Stimulated activated CD8-positive, alpha-beta memory T cell treated with anti-CD3 and anti-CD28 coated beads, Interleukin-4, amount 100 ng/mL, for 4 hours (primary cell): ENCODE results near the gene TCEAL2.
"Not testable (repeated sequence)": the region's sequence is repeated elsewhere in the genome, so short reads cannot be mapped to it uniquely, and the experiment has no call there.

ENCODE experiments used
- DNase-seq, 2 donors: peaks; one replicate each; pipeline ENCODE4 v3.0.0-alpha.2; 2020; ENCODE audit warnings: low read depth in 2 of 2, low spot score in 1 of 2

Gene TCEAL2

GRCh38 chrX:102125436-102125835 lies at the start of gene TCEAL2:
Gene TCEAL2, plus strand, starts transcription at chrX:102125679. Its CDS starts 1,152 bp downstream, at chrX:102126831.
- DNase-seq: not testable (repeated sequence)

DNA sequence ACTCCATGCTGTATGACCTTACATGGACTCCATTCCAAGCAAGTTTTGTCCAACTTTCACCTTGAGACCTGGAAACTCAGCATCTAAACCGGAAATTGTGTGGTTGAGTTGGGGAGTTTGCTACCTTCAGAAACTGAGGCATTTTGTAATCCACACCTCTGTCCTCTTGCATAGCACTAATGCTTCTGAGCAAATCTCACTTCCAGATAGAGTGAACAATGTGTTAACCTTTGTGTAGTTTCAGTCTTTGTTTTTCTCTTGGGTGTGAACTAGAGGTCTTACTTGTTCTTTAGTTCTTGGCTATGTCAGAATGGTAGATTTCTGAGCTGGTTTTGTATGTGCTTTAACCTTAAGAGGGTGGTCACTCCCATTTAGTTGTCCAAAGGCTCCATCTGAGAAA lies 48.1 kb upstream of the TCEAL2 start:
- no peak for DNase-seq

DNA sequence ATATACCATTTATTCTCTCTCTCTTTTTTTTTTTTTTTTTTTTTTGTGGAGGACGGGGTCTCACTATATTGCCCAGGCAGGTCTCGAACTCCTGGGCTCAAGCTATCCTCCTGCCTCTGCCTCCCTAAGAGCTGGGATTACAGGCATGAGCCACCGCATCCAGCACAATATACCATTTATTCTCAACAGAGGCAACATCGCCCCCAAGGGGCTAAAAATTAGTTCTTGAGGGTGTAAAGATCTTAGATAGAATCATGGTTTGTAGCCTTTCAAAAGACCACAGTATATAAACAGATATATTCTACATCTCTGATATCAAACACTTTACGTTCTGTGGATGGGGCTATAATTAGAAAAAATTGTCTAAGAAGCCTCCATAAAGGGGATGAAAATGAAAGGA lies 39.8 kb upstream of the TCEAL2 start:
- no peak for DNase-seq

GRCh38 chrX:102113367-102113766 lies 12.1 kb upstream of the TCEAL2 start:
- no peak for DNase-seq

DNA sequence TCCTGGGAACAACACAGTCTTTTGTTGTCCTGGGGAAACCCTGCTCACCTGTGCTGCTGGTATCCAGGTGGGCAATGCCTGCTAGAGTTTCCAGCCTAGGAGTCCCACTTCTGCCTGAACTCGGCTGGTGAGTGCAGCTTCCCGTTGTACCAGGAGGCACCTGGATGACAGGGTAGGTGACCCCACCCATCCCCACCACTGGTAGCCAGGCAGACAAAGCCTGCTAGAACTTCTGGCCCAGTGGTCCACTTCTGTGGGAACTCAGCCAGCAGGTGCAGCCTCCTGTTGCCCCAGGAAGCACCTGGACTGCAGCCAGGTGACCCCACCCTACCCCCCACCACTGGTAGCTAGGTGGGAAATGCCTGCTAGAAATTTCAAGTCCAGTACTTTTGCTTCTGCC lies 9.7 kb upstream of the TCEAL2 start:
- DNase-seq: no peak

GRCh38 chrX:102125014-102125413 lies 465 bp upstream of the TCEAL2 start:
- not testable (repeated sequence) for DNase-seq

- DNase-seq: not testable (repeated sequence)
These were observed 770 bp downstream of the TCEAL2 start for GRCh38 chrX:102126080-102126818.

GRCh38 chrX:102126863-102127262 lies 1.4 kb downstream of the TCEAL2 start:
- DNase-seq: no peak

DNA sequence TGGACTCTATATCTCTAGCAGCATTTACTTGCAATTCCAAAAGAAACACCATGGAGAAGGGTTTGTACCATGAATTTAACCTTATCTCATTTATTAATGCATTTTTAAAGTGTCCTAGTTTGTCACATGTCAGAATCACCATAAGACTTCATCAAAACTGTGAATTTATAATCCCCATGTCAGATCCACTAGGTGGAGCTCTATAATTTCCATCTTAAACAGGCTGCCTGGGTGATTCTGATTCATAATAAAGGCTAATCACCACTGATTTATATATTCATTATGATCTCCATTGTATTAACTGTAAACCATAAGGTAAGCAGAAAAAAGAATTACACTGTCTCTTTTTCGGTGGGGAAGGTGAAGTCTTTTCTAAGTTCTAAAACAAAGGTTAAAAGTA lies 4.0 kb downstream of the TCEAL2 start:
- no peak for DNase-seq

GRCh38 chrX:102138064-102138463 lies 12.6 kb downstream of the TCEAL2 start:
- no peak for DNase-seq

GRCh38 chrX:102140876-102141275 lies 15.4 kb downstream of the TCEAL2 start:
- DNase-seq: not testable (repeated sequence)

GRCh38 chrX:102141631-102142030 lies 16.2 kb downstream of the TCEAL2 start:
- not testable (repeated sequence) for DNase-seq

- not testable (repeated sequence) for DNase-seq
These were observed 16.8 kb downstream of the TCEAL2 start, which contains the start of gene TCEAL6 for GRCh38 chrX:102142274-102142673. Gene TCEAL6, minus strand, starts transcription at chrX:102142481.

- DNase-seq: no peak
These were observed 28.9 kb downstream of the TCEAL2 start for GRCh38 chrX:102154218-102154860.

DNA sequence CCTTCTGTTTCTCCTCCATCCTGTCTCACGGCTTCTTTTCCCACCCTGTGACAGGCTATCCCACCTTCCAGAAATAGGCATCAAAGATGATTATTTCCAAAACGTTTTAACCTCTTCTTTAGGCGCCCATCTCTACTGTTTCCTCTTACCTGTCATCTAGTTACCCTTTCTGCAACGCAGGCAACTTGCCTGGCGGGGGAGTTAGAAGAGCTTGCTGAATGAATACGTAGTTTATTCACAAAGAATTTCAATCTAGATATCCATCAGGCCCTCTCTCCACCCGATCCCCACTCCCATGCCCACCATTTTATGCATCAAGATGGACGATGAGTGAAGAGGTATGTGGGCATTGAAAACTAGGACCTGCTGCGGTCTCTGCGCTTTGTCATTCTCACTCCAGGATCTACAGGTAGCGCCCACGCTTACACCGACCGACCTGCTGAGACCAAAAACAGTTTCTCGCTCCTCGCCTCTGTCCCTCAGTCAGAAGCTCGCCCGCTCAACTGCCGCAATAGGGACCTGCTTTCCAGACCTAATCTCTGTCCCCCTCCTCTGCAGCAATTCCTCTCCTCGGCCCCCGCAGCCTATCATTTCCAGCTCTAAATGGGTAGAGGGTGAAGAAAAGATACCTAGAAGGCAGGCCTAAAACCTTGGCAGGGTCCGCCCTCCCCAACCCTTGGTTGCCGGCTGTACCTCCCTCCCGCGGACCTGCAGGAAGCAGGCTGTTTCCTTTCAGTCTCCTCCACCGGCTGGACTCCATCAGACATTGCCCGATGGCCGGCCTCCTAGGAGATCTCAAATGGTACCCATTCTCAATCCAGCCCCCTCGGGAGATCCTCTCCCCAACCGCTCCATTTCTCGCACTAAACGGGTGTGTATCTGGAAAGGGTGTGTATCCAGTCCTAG lies 29.7 kb downstream of the TCEAL2 start:
- DNase-seq: no peak

DNA sequence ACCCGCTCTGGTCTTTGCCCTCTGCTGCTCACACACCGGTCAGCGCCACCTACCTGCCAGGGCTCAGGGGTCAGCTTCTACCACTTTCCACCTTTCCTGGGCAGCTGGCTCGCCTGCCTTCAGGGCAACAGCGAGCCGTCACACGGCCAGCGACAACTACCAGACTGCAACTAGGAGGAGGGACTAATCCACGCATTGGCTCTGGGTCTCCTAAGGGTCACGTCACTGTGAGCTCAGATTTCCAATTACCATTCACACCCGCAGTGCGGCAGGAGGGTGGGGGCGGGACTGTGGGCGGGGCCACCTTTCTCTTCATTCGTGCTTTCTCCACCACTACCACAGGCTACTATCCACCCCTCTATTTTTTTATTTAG lies 30.3 kb downstream of the TCEAL2 start, which contains the start of gene BEX5:
BEX5 (minus strand) TSS at position 172 of the 374 bp plus-strand sequence. CDS start 1,712 bp downstream, outside the sequence.
- DNase-seq: peak in 1 of 2 donors; percentile 15
